Choroid plexus epithelial cell (primary cell): ENCODE measurements around the gene PNPLA6.

Experiments used
- DNase-seq: peaks from one replicate; pipeline ENCODE4 v3.0.0-alpha.2; 2010; ENCODE audit warnings: low read depth
- H3K4me3 ChIP-seq: 2 replicates; pipeline ENCODE4 v1.5.1; 2011; ENCODE audit warnings: low read depth, mild to moderate bottlenecking, control low read depth, low read length, moderate library complexity
- TF ChIP-seq, protein P1 (sequence below): conservative IDR thresholded peaks from 2 replicates; pipeline ENCODE4 v1.5.1; 2011; ENCODE audit warnings: low read depth, mild to moderate bottlenecking, control low read depth, inconsistent platforms, low read length, moderate library complexity

Gene PNPLA6

DNA sequence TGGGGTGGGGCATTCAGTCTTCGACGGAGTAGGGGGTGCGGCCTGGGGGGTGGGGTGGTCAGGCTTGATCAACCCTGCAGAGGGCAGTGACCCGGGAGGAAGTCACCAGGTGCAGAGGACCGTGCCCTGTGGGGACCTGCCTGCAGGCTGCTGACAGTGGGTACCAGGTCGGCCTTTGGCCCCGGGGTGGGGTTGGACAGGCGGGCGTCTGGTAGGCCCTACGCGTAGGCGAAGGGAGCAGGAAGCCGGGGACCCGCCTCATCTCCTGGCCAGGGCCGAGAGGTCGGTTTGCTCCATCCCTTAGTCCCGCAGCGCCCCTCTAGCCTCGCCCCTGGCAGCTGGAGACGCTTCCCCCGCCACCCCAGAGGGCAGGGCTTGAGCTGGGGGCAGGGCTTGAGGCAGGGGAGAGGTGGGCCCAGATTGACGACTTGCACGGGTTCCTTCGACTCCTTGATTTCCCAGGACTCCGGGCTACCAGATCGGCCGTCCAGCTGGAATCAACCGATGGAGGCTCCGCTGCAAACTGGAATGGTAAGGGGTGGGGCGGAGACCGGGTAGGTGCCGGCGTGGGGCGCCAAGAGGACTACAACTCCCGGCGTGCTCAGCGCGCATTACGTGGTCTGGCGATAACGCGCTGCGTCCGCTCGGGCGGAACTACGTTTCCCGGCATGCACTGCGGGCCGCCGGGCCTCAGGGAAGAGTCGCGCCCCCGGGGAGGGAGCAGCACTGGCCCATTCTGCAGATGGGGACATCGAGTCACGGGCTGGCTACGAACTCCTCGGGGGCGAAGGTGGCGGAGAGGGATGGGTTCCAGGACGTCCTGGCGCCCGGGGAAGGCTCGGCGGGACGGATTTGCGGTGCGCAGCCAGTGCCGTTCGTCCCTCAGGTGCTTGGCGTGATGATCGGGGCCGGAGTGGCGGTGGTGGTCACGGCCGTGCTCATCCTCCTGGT, at the start of gene PNPLA6:
Gene PNPLA6, plus strand, starts transcription at position 671 of the 951 bp plus-strand sequence. Its CDS starts 72 bp downstream, at position 743.
- H3K4me3 ChIP-seq = peak within 1 kb of the TSS; percentile 98
- TF ChIP-seq, protein P1, sequence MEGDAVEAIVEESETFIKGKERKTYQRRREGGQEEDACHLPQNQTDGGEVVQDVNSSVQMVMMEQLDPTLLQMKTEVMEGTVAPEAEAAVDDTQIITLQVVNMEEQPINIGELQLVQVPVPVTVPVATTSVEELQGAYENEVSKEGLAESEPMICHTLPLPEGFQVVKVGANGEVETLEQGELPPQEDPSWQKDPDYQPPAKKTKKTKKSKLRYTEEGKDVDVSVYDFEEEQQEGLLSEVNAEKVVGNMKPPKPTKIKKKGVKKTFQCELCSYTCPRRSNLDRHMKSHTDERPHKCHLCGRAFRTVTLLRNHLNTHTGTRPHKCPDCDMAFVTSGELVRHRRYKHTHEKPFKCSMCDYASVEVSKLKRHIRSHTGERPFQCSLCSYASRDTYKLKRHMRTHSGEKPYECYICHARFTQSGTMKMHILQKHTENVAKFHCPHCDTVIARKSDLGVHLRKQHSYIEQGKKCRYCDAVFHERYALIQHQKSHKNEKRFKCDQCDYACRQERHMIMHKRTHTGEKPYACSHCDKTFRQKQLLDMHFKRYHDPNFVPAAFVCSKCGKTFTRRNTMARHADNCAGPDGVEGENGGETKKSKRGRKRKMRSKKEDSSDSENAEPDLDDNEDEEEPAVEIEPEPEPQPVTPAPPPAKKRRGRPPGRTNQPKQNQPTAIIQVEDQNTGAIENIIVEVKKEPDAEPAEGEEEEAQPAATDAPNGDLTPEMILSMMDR = no peak
- DNase-seq = peak; percentile 97

DNA sequence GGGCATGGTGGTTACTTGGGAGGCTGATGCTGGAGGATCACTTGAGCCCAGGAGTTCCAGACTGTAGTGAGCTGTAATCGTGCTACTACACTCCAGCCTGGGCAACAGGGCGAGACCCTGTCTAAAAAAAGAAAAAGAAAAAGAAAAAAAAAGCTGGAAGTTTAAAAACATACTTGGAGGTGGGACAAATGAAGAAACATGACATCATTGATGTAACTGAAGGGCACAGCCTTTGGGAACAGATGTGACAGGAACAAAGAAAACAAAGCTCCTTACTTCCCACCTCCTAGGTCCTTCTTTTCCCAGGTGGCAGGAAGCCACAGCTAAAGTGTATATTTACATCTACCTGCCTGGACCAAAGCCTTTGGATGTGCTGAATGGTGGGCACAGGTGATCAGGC, 48.6 kb upstream of the PNPLA6 start:
- TF ChIP-seq, protein P1 = no peak
- H3K4me3 ChIP-seq = no peak overlapping the region
- no peak for DNase-seq

DNA sequence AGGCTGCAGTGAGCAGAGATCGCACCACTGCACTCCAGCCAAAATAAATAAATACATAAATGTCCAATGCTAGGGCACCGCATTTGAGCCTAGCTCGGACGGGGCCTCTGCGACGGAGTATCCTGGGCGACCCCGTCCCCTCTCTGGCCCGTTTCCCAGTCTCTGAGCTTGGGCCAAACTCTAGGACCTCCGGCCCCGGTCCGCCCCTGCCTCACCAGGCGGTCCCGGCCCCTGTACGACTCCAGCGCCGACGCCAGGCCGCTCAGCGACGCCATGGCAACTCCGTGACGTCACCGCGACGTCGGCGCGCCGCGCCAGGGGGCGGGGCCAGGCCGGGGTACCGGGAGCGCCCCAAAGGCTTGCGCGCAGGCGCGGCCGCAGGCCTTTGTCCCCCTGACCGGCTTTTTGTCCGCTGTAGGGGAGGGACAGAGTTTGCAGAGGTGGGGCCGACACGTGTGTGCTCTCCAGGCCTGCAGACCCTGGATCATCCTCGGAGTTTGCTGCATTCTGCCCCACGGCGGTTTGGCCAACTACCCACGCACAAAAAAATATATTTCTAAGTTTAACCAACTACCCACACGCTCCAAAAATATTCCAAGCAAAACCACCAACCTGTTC, 46.7 kb upstream of the PNPLA6 start, which contains the start of gene PEX11G:
Gene PEX11G, minus strand, starts transcription at position 300 of the 618 bp plus-strand sequence. Its CDS starts 25 bp downstream, at position 275.
- TF ChIP-seq, protein P1 = no peak
- DNase-seq = peak; percentile 90
- peak within 1 kb of the TSS; percentile 68 for H3K4me3 ChIP-seq

DNA sequence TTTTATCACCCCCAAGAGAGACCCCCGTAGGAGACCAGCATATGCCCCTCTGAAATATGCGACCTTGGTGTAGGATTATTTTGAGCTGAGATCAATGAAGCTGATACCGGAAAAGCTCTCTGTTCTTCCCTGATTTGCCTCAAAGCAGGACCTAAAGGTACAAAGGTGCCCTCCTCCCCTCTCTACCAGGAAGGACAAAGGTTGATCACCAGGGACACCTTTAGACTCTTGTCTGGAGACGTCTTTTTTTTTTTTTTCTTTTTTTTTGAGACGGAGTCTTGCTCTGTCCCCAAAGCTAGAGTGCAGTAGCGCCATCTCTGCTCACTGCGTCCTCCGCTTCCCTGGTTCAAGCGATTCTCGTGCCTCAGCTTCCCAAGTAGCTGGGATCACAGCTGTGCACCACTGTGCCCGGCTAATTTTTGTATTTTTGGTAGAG, 45.9 kb upstream of the PNPLA6 start:
- TF ChIP-seq, protein P1 = no peak
- no peak overlapping the region for H3K4me3 ChIP-seq
- DNase-seq = no peak

DNA sequence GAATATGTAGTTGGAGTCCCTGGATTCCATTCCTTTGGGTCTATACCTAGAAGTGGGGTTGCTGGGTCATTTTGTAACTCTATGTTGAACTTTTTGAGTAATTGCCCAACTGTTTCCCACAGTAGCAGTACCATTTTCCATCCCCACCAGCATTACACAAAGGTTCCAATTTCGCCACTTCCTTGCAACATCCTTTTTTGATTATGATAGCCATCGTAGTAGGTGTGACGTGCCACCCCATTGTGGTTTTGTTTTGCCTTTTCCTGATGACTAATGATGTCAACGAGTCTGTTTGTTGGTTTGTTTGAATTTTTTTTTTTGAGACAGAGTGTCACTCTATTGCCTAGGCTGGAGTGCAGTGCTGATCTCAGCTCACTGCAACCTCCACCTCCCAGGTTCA, 43.4 kb upstream of the PNPLA6 start:
- DNase-seq = peak; percentile 34
- H3K4me3 ChIP-seq = no peak overlapping the region
- TF ChIP-seq, protein P1 = no peak

DNA sequence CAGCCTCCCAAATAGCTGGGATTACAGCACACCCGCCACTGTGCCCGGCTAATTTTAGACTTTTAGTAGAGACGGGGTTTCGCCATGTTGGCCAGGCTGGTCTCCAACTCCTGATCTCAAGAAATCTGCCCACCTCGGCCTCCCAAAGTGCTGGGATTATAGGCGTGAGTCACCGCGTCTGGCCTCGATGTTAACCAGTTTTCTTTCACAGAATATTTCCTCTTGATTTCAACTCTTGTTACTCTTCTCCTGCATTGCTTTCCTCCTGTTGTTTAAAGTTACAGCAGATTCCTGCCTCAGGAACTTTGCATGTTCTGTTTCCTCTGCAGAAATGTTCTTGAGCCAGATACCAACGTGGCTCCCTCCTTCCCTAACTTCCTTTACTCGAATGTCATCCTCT, 43.0 kb upstream of the PNPLA6 start:
- H3K4me3 ChIP-seq = no peak overlapping the region
- TF ChIP-seq, protein P1 = no peak
- DNase-seq = no peak
